Measurements from ENCODE around the gene STPG3. TPM values are rescaled to one million over a fixed set of nuclear protein-coding genes. Genes with fewer than 3 reads are reported as not detected.

STPG3 gene
- total RNA-seq, 1 donor from 2014 or later, result 0.18 TPM

- no peak for TF ChIP-seq CTCF (IDR thresholded peaks at IDR 0.05; ENCODE audit: unreplicated experiment)
- Mint-ChIP-seq H3K4me1 (peaks cover 10% of the 10 kb centered on the region), H3K27ac (no peak overlapping the region), H3K36me3 (peaks cover 12% of the 10 kb centered on the region), H3K4me3 (no peak overlapping the region), H3K27me3 (ENCODE audit: low read depth) (no peaks in the 10 kb centered on the region), H3K9me3 (no peaks in the 10 kb centered on the region)
- no peak for DNase-seq (ENCODE audit: low spot score in 2 of 2, unreplicated experiment in 2 of 2)
Observed at GRCh38 chr9:137245450-137246421, 5.3 kb upstream of the STPG3 start.

DNA sequence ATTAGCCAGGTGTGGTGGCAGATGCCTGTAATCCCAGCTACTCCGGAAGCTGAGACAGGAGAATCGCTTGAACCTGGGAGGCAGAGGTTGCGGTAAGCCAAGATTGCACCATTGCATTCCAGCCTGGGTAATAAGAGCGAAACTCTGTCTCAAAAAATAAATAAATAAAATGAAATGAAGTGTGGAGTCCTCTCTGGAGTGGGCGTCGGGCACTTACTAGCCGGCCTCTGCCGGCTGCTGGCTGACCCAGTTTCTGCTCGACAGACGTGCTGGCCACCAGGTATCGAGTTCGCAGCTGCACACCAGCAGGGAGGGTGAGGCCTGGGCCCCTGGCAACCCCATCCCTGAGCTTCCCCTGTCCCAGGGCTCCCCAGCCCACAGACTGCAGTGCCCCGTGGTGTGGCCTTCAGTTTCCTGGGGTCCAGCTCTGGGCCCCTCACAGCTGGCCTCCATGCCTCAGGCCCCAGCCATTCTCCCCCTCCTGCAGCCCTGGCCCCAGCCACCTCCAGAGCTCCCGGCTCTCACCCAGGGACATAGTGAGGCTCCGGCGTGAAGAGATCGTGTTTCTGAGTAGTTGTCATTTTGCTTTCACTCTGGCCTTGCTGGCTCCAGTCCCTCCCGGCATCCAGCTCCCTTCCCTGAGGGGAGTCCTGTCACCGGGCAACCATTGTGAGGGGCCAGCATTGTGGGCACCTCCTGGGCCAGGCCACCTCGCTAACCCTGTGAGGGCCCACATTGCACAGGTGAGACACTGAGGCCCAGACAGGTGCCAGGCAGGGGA, 3.8 kb upstream of the STPG3 start:
- Mint-ChIP-seq H3K27me3 (ENCODE audit: low read depth) (no peaks in the 10 kb centered on the region), H3K4me3 (no peak overlapping the region)

DNA sequence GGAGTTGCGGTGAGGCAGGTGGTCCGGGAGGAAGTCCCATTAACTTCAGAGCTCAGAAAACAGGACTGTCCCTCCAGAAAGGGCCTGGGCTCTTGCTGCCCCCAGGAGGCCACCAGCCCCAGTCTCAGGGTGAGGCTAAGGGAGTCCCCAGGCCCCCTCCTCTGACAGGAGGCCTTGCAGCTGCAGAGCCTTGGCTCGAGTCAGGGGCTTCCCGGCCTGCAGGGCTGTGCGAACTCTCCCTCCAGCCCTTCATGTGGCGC, 3.2 kb upstream of the STPG3 start:
- no peak for DNase-seq (ENCODE audit: low spot score in 2 of 2, unreplicated experiment in 2 of 2)
- Mint-ChIP-seq H3K36me3 (peaks cover 5% of the 10 kb centered on the region), H3K4me3 (no peak overlapping the region), H3K27ac (no peak overlapping the region), H3K4me1 (peaks cover 4% of the 10 kb centered on the region), H3K27me3 (ENCODE audit: low read depth) (no peaks in the 10 kb centered on the region), H3K9me3 (no peaks in the 10 kb centered on the region)
- TF ChIP-seq CTCF (IDR thresholded peaks at IDR 0.05; ENCODE audit: unreplicated experiment), result no peak

More for the DNA sequence above, 3.8 kb upstream of the STPG3 start:
- no peak for TF ChIP-seq CTCF (IDR thresholded peaks at IDR 0.05; ENCODE audit: unreplicated experiment)
- DNase-seq (ENCODE audit: low spot score in 2 of 2, unreplicated experiment in 2 of 2), result no peak
- no peaks in the 10 kb centered on the region for H3K9me3 Mint-ChIP-seq
- peaks cover 11% of the 10 kb centered on the region for H3K36me3 Mint-ChIP-seq
- no peak overlapping the region for H3K27ac Mint-ChIP-seq
- H3K4me1 Mint-ChIP-seq, result peaks cover 9% of the 10 kb centered on the region

GRCh38 chr9:137250329-137251193, 525 bp upstream of the STPG3 start:
- TF ChIP-seq CTCF (IDR thresholded peaks at IDR 0.05; ENCODE audit: unreplicated experiment), result no peak
- H3K27me3 Mint-ChIP-seq (ENCODE audit: low read depth), result no peaks in the 10 kb centered on the region
- DNase-seq (ENCODE audit: low spot score in 2 of 2, unreplicated experiment in 2 of 2), result no peak
- peaks cover 8% of the 10 kb centered on the region for H3K4me1 Mint-ChIP-seq
- no peak overlapping the region for H3K27ac Mint-ChIP-seq
- H3K36me3 Mint-ChIP-seq, result no peaks in the 10 kb centered on the region
- H3K9me3 Mint-ChIP-seq, result no peaks in the 10 kb centered on the region
- H3K4me3 Mint-ChIP-seq, result no peak overlapping the region

- no peaks in the 10 kb centered on the region for H3K36me3 Mint-ChIP-seq
- no peak overlapping the region for H3K27ac Mint-ChIP-seq
- no peak for TF ChIP-seq CTCF (IDR thresholded peaks at IDR 0.05; ENCODE audit: unreplicated experiment)
- H3K4me1 Mint-ChIP-seq, result peaks cover 13% of the 10 kb centered on the region
- DNase-seq (ENCODE audit: low spot score in 2 of 2, unreplicated experiment in 2 of 2), result no peak
- no peaks in the 10 kb centered on the region for H3K9me3 Mint-ChIP-seq
- H3K27me3 Mint-ChIP-seq (ENCODE audit: low read depth), result no peaks in the 10 kb centered on the region
- no peak overlapping the region for H3K4me3 Mint-ChIP-seq
Observed at GRCh38 chr9:137251490-137252268, 593 bp downstream of the STPG3 start.
